ENCODE measurements around the gene ENDOV. TPM values are rescaled to one million over a fixed set of nuclear protein-coding genes. Genes with fewer than 3 reads are reported as not detected.
"Not testable (repeated sequence)": the region's sequence is repeated elsewhere in the genome, so short reads cannot be mapped to it uniquely, and the experiment has no call there.

ENDOV gene
- total RNA-seq, 2 experiments from 2014 or later = 16.6 to 17.1 TPM

DNA sequence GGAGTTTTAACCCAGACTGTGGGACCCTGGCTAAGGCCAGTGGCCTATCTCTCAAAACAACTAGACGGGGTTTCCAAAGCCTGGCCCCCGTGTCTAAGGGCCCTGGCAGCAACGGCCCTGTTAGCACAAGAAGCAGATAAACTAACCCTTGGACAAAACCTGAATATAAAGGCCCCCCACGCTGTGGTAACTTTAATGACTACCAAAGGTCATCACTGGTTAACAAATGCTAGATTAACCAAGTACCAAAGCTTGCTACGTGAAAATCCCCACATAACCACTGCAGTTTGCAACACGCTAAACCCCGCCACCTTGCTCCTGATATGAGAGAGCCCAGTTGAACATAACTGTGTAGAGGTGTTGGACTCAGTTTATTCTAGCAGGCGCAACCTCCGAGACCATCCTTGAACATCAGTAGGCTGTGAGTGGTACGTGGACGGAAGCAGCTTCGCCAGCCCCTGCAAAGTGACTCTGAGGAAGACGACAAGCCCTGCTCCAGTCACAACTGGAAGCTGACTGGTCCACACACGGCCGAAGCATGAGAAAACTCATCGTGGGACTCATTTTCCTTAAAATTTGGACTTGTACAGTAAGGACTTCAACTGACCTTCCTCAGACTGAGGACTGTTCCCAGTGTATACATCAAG, 4.4 kb upstream of the ENDOV start:
- H3K4me1 Mint-ChIP-seq; H3K9me3 Mint-ChIP-seq; CTCF ChIA-PET; H3K36me3 Mint-ChIP-seq (ENCODE audit: low read depth); POLR2A ChIA-PET; H3K4me3 Mint-ChIP-seq; DNase-seq; H3K27ac Mint-ChIP-seq: not testable (repeated sequence)
- peaks cover 35% of the 10 kb centered on the region for H3K27me3 Mint-ChIP-seq

- Mint-ChIP-seq H3K27ac (peak overlapping the region; percentile 54), H3K27me3 (peaks cover 31% of the 10 kb centered on the region), H3K36me3 (ENCODE audit: low read depth) (peaks cover 2% of the 10 kb centered on the region), H3K9me3 (no peaks in the 10 kb centered on the region), H3K4me3 (peak overlapping the region; percentile 82), H3K4me1 (peaks cover 22% of the 10 kb centered on the region)
- ChIA-PET CTCF (interaction anchor here (0.8 kb wide), 1 partner anchor 313 kb away, joined by 4 read pairs; the partner anchor contains the start of gene GAA), POLR2A (no interaction called here)
- no peak for DNase-seq
These were observed 1.0 kb upstream of the ENDOV start for GRCh38 chr17:80413771-80414507.

GRCh38 chr17:80414508-80414802, 512 bp upstream of the ENDOV start:
- CTCF ChIA-PET = interaction anchor here (0.8 kb wide), 1 partner anchor 313 kb away, joined by 4 read pairs; the partner anchor contains the start of gene GAA
- peak overlapping the region; percentile 54 for H3K27ac Mint-ChIP-seq
- no peaks in the 10 kb centered on the region for H3K9me3 Mint-ChIP-seq
- H3K27me3 Mint-ChIP-seq = peaks cover 29% of the 10 kb centered on the region
- POLR2A ChIA-PET = no interaction called here
- peak overlapping the region; percentile 82 for H3K4me3 Mint-ChIP-seq
- H3K36me3 Mint-ChIP-seq (ENCODE audit: low read depth) = peaks cover 2% of the 10 kb centered on the region
- peaks cover 22% of the 10 kb centered on the region for H3K4me1 Mint-ChIP-seq
- DNase-seq = no peak

DNA sequence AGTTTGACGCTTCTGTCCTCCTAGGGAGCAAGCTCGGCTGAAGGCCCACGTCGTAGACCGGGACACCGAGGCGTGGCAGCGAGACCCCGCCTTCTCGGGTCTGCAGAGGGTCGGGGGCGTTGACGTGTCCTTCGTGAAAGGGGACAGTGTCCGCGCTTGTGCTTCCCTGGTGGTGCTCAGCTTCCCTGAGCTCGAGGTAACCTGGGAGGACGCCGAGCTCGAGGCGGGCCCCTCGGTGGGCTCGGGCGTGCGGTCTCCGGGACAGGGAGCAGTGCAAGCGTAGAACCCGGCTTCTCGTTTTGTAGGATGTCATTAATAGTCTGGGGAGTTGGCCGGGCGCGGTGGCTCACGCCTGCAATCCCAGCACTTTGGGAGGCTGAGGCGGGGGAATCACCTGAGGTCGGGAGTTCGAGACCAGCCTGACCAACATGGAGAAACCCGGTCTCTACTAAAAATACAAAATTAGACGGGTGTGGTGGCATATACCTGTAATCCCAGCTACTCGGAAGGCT, 715 bp downstream of the ENDOV start:
- H3K36me3 Mint-ChIP-seq (ENCODE audit: low read depth) = peaks cover 2% of the 10 kb centered on the region
- H3K4me3 Mint-ChIP-seq = peak overlapping the region; percentile 82
- no peaks in the 10 kb centered on the region for H3K9me3 Mint-ChIP-seq
- peak overlapping the region; percentile 71 for H3K27ac Mint-ChIP-seq
- POLR2A ChIA-PET = no interaction called here
- CTCF ChIA-PET = interaction anchor here (0.6 to 1.7 kb wide), 4 partner anchors 314 to 1404 kb away, joined by 3 to 5 read pairs (median 4); partner anchors contain the start of gene GAA
- DNase-seq = no peak
- peaks cover 29% of the 10 kb centered on the region for H3K27me3 Mint-ChIP-seq
- peaks cover 22% of the 10 kb centered on the region for H3K4me1 Mint-ChIP-seq

GRCh38 chr17:80416260-80416939, 1.4 kb downstream of the ENDOV start:
- Mint-ChIP-seq H3K4me1 (peaks cover 22% of the 10 kb centered on the region), H3K9me3 (no peaks in the 10 kb centered on the region), H3K4me3 (peak overlapping the region; percentile 82), H3K27ac (peak overlapping the region; percentile 68), H3K27me3 (peaks cover 29% of the 10 kb centered on the region), H3K36me3 (ENCODE audit: low read depth) (peaks cover 2% of the 10 kb centered on the region)
- no peak for DNase-seq
- ChIA-PET POLR2A (no interaction called here), CTCF (interaction anchor here (0.6 to 1.7 kb wide), 6 partner anchors 9 to 1403 kb away, joined by 3 to 5 read pairs (median 4); partner anchors contain the start of gene GAA)

DNA sequence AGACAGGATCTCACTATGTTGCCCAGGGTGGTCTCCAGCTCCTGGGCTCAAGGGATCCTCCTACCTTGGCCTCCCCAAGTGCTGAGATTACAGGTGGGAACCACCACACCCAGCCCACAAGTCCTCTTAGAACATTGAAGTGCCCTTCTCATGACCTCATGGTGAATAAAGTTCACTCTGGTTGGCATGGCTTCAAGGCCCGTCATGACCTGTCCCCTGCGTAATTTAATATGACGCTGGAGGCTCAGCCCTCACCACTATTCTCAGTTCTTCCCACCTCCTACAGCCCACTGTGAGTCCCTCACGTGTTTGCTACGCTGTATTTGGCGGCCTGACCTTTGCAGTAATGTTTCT, 1.9 kb downstream of the ENDOV start:
- CTCF ChIA-PET = interaction anchor here (0.9 to 1.7 kb wide), 3 partner anchors 8 to 315 kb away, joined by 3 to 5 read pairs (median 4); partner anchors contain the start of gene GAA
- Mint-ChIP-seq H3K9me3 (no peaks in the 10 kb centered on the region), H3K4me1 (peaks cover 22% of the 10 kb centered on the region), H3K27me3 (peaks cover 25% of the 10 kb centered on the region), H3K4me3 (peak overlapping the region; percentile 82), H3K27ac (peak overlapping the region; percentile 21), H3K36me3 (ENCODE audit: low read depth) (peaks cover 2% of the 10 kb centered on the region)
- DNase-seq = no peak
- POLR2A ChIA-PET = no interaction called here

DNA sequence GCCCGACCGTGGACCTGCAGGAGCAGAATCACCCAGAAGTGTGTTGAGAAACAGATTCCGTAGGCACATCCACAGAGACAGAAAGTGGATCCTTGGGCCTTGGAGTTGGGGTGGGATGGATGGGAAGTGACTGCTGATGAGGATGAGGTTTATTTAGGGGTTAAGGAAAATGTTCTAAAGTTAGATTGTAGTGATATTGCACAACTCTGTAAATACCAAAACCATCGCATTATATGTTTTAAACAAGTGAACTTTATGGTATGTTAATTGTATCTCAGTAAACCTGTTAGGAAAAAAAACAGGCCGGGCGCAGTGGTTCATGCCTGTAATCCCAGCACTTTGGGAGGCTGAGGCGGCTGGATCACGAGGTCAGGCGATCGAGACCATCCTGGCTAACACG, 3.6 kb downstream of the ENDOV start:
- Mint-ChIP-seq H3K9me3 (no peaks in the 10 kb centered on the region), H3K36me3 (ENCODE audit: low read depth) (peaks cover 2% of the 10 kb centered on the region), H3K4me3 (no peak overlapping the region), H3K27ac (no peak overlapping the region), H3K27me3 (peaks cover 10% of the 10 kb centered on the region), H3K4me1 (peaks cover 22% of the 10 kb centered on the region)
- ChIA-PET POLR2A (no interaction called here), CTCF (no interaction called here)
- DNase-seq = no peak

GRCh38 chr17:80419255-80419654, 4.3 kb downstream of the ENDOV start:
- Mint-ChIP-seq H3K4me3 (no peak overlapping the region), H3K4me1 (peaks cover 24% of the 10 kb centered on the region), H3K27me3 (peaks cover 4% of the 10 kb centered on the region), H3K9me3 (no peaks in the 10 kb centered on the region), H3K36me3 (ENCODE audit: low read depth) (peaks cover 2% of the 10 kb centered on the region), H3K27ac (no peak overlapping the region)
- no peak for DNase-seq
- ChIA-PET POLR2A (no interaction called here), CTCF (no interaction called here)

DNA sequence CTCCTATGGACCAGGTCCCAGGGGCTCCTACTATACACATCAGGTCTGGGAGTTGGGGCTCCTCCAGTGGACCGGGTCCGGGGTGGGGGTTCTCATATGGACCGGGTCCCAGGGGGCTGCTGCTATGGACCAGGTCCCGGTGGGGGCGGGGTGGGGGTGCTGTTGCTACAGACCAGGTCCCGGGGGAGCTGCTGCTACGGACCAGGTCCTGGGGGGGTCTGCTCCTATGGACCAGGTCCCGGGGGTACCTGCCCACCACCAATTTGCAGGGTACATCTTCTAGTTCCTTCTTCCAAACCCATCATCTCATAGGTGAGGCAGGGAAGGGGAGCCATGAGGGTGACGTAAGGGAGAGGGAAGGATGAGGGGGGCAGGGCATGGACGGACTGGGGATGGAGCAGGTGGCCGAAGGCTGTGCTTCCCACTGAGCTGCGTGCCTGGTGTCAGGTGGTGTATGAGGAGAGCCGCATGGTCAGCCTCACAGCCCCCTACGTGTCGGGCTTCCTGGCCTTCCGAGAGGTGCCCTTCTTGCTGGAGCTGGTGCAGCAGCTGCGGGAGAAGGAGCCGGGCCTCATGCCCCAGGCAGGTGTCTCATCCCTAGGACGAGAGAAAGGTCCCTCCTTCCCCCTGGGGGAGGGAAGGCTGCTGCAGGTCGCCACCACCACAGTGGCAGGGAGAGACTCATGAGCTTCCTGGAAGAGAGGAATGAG, 6.6 kb downstream of the ENDOV start:
- Mint-ChIP-seq H3K27ac (no peak overlapping the region), H3K27me3 (no peaks in the 10 kb centered on the region), H3K4me3 (no peak overlapping the region), H3K9me3 (no peaks in the 10 kb centered on the region), H3K36me3 (ENCODE audit: low read depth) (no peaks in the 10 kb centered on the region), H3K4me1 (peaks cover 20% of the 10 kb centered on the region)
- no peak for DNase-seq
- ChIA-PET CTCF (no interaction called here), POLR2A (no interaction called here)

DNA sequence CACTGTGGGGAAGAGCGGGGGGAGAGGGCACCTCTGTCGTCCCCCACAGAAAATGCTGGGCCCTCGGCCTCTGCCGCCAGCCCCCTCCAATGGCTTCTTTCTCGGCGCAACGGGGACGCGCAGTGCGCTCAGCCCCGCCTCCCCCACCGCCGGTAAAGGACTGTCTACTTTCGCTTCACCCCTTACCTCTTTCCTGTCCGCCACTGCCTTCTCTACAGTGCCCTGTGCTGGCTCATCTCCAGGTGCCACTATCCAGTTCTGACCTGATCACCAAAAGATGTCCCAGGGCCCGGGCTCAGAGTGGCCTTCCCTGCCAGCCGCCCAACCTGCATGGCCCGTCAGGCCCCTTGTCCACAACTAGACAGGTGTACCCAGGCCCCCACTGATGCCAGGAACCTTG, 7.3 kb downstream of the ENDOV start:
- POLR2A ChIA-PET = no interaction called here
- H3K36me3 Mint-ChIP-seq (ENCODE audit: low read depth) = no peaks in the 10 kb centered on the region
- H3K4me1 Mint-ChIP-seq = peaks cover 17% of the 10 kb centered on the region
- CTCF ChIA-PET = no interaction called here
- no peak overlapping the region for H3K4me3 Mint-ChIP-seq
- H3K27me3 Mint-ChIP-seq = no peaks in the 10 kb centered on the region
- H3K9me3 Mint-ChIP-seq = no peaks in the 10 kb centered on the region
- DNase-seq = no peak
- H3K27ac Mint-ChIP-seq = no peak overlapping the region

- Mint-ChIP-seq H3K9me3 (no peaks in the 10 kb centered on the region), H3K27ac (no peak overlapping the region), H3K27me3 (no peaks in the 10 kb centered on the region), H3K36me3 (ENCODE audit: low read depth) (no peaks in the 10 kb centered on the region), H3K4me1 (peaks cover 17% of the 10 kb centered on the region), H3K4me3 (no peak overlapping the region)
- no peak for DNase-seq
- ChIA-PET POLR2A (no interaction called here), CTCF (interaction anchor here (0.6 to 1.3 kb wide), 4 partner anchors 138 to 566 kb away, joined by 3 to 4 read pairs (median 3); no protein-coding TSS in a partner anchor)
These were observed 8.0 kb downstream of the ENDOV start for GRCh38 chr17:80422981-80423380.

DNA sequence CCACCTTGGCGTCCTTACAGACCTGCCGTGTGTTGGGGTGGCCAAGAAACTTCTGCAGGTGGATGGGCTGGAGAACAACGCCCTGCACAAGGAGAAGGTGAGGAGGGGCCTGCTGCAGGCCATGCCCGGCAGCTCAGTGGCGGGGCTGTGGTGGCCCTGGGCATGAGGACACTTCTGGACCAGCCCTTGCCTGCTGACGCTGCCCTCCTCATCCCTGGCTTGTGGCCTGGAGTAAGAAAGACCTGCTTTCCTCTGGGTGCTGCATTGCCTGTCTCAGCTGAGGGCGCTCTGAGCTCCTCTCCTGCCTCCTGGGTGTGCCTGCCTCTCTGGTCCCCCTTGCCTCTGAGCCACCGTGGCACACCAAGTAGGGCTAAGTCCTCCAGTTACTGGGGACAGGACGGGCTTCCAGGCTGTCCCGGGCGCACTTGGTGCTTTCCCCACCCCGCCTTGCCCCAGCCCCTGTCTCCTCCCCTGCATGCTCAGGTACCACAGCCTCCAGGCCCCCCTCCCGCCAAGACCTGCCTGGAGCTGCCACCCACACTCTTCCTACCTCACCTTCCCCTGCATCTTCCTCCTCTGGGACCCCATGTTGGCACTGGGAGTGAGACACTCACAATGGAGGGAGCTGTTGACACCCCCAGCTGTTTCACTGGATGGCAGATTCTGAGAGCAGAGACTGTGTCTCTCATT, 8.7 kb downstream of the ENDOV start:
- POLR2A ChIA-PET = no interaction called here
- Mint-ChIP-seq H3K36me3 (ENCODE audit: low read depth) (no peaks in the 10 kb centered on the region), H3K27ac (peak overlapping the region; percentile 14), H3K4me1 (peaks cover 17% of the 10 kb centered on the region), H3K4me3 (no peak overlapping the region), H3K9me3 (no peaks in the 10 kb centered on the region), H3K27me3 (no peaks in the 10 kb centered on the region)
- DNase-seq = no peak
- CTCF ChIA-PET = interaction anchor here (0.6 to 1.3 kb wide), 4 partner anchors 139 to 565 kb away, joined by 3 to 4 read pairs (median 3); no protein-coding TSS in a partner anchor
